ENCODE results near the gene BIRC3. TPM values are rescaled to one million over a fixed set of nuclear protein-coding genes. Genes with fewer than 3 reads are reported as not detected.

BIRC3 gene
- total RNA-seq, 5 donors from 2014 or later (not counting 1 experiment from before 2014, with no cell fraction given), result 82.6 to 114 (median 96.0) TPM

DNA sequence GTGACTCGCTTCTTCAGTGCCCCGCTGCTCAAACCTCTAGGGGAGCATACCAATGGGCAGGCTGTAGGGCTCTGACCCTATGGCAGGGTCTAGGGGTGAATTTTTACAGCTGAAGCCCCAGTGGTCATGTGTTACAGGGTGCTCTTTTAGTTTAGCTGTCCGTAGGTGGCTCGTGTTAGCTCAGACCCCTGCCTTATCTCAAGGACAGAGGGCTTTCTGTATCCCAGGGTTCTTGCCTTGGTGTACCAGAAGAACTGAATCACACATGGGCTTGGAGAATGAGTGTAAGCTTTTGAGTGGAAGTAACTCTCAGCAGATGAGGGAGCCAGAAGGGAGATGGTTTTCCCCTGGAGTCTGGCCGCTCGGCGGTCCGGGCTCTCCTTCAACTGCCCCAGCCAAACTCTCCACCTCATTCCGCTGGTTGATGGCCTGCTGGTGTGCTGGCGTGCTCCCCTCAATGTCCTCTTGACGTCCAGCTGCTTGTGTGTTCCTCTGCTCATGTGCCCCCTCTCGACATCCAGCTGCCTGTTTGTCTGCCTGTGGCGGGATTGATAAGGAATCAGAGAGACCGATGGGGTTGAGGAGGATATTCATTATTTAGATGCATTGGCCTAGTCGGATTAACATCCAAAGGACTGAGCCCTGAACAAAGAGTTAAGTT lies 67.3 kb downstream of the BIRC3 start:
- ChIA-PET CTCF (interaction anchor here in 1 of 2 donors (1.1 kb wide), 1 partner anchor 42 kb away, joined by 4 read pairs; no protein-coding TSS in a partner anchor), POLR2A (interaction anchor here in 1 of 2 donors (0.7 kb wide), 1 partner anchor 9 kb away, joined by 4 read pairs; no protein-coding TSS in a partner anchor)
- Histone ChIP-seq H3K4me3 (ENCODE audit: control insufficient read depth in 1 of 2, extremely low read depth in 1 of 2, low read length in 1 of 2) (no peak overlapping the region), H3K9me3 (no peaks in the 10 kb centered on the region), H3K4me1 (ENCODE audit: control insufficient read depth in 1 of 2, extremely low read depth in 1 of 2, insufficient read depth in 2 of 2, low read length in 2 of 2) (peaks cover 0 to 13% of the 10 kb centered on the region in 2 experiments), H3K36me3 (ENCODE audit: control insufficient read depth in 2 of 2, extremely low read depth in 1 of 2, insufficient read depth in 1 of 2, low read length in 1 of 2) (peaks cover 7 to 28% of the 10 kb centered on the region in 2 donors), H3K27me3 (replicated peaks in 1 of 2; ENCODE audit: control insufficient read depth in 2 of 2, extremely low read depth in 1 of 2, insufficient read depth in 2 of 2, low read length in 1 of 2) (no peaks in the 10 kb centered on the region), H3K27ac (ENCODE audit: low read length) (no peak overlapping the region)
- H3K4me3 Mint-ChIP-seq, result no peak overlapping the region
- 100% methylated on average over 4 of the region's 15 CpGs for WGBS (ENCODE audit: insufficient coverage)
- H3K4me1 Mint-ChIP-seq, result peaks cover 23 to 29% (median 28%) of the 10 kb centered on the region in 3 donors
- no peaks in the 10 kb centered on the region for H3K27me3 Mint-ChIP-seq
- H3K27ac Mint-ChIP-seq, result peak overlapping the region; percentile 56 to 71
- no peaks in the 10 kb centered on the region for H3K9me3 Mint-ChIP-seq
- no peak for DNase-seq
- peaks cover 75% of the 10 kb centered on the region for H3K36me3 Mint-ChIP-seq
- no peak for ATAC-seq (replicated peaks in 1 of 4)

DNA sequence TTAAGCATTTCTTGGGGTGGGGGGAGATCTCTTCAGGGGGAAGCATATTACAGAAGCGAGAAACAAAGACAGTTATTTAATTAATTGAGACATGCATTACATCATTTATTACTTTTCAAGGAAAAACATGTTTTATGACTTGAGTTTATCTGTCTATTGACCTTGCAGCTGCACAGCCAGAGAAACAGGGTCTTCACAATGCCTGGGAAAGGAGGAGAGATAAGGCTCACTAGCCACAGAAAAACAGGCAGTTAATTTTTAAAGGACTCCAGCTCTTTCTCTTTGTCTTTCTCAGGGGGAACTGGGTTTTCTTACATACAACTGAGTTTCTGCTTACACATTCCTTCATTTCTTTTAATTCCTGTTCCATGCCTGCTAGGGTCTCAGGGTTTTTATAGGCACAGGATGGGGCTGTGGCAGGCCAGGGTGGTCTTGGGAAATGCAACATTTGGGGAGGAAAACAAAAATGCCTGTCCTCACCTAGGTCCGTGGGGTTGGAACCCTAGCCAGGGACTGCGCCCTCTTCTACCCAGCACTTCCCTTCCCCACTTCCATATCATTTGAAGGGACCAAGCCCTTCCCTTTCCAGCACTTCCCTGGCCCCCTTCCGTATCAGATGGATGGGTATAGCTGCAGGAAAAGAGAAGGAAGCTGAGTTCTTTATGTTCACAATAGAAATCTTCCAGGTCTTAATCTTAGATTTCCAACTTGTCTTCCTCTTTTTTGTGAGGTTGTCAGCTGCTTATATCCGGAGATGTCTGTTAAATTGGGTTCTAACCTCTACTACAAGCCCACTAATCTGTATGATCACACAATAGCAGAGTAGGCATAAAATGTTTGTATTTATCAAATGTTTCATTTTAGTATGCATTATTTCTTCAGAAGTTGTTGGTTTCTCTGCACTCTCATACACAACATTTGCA lies 68.1 kb downstream of the BIRC3 start:
- POLR2A ChIA-PET, result interaction anchor here in 1 of 2 donors (1.1 kb wide), 1 partner anchor 37 kb away, joined by 4 read pairs; no protein-coding TSS in a partner anchor

GRCh38 chr11:102386136-102386734 lies 69.0 kb downstream of the BIRC3 start:
- ATAC-seq (replicated peaks in 1 of 4) (peak; percentile 29 to 61 (median 50)), DNase-seq (no peak)
- Mint-ChIP-seq H3K36me3 (peaks cover 67% of the 10 kb centered on the region), H3K4me3 (no peak overlapping the region), H3K27me3 (no peaks in the 10 kb centered on the region), H3K4me1 (peaks cover 30 to 39% (median 39%) of the 10 kb centered on the region in 3 donors), H3K27ac (peak overlapping the region; percentile 63 to 82), H3K9me3 (no peaks in the 10 kb centered on the region)
- Histone ChIP-seq H3K9me3 (no peaks in the 10 kb centered on the region), H3K27ac (ENCODE audit: low read length) (no peak overlapping the region), H3K4me1 (ENCODE audit: control insufficient read depth in 1 of 2, extremely low read depth in 1 of 2, insufficient read depth in 2 of 2, low read length in 2 of 2) (peaks cover 7 to 13% of the 10 kb centered on the region in 2 experiments), H3K36me3 (ENCODE audit: control insufficient read depth in 2 of 2, extremely low read depth in 1 of 2, insufficient read depth in 1 of 2, low read length in 1 of 2) (peaks cover 0 to 21% of the 10 kb centered on the region in 2 donors), H3K4me3 (ENCODE audit: control insufficient read depth in 1 of 2, extremely low read depth in 1 of 2, low read length in 1 of 2) (no peak overlapping the region), H3K27me3 (replicated peaks in 1 of 2; ENCODE audit: control insufficient read depth in 2 of 2, extremely low read depth in 1 of 2, insufficient read depth in 2 of 2, low read length in 1 of 2) (no peaks in the 10 kb centered on the region)
- CTCF ChIA-PET, result interaction anchor here in 1 of 2 donors (0.5 to 0.7 kb wide), 2 partner anchors 44 to 74 kb away, joined by 3 to 4 read pairs; no protein-coding TSS in a partner anchor
- POLR2A ChIA-PET, result interaction anchor here in 1 of 2 donors (1.1 kb wide), 1 partner anchor 36 kb away, joined by 4 read pairs; no protein-coding TSS in a partner anchor
- WGBS (ENCODE audit: insufficient coverage), result no CpG with 5 or more reads among the region's 2 CpGs

More for the DNA sequence above, 68.1 kb downstream of the BIRC3 start:
- DNase-seq (no peak), ATAC-seq (replicated peaks in 1 of 4) (no peak)
- CTCF ChIA-PET, result interaction anchor here in 1 of 2 donors (0.5 to 0.7 kb wide), 2 partner anchors 44 to 73 kb away, joined by 3 to 4 read pairs; no protein-coding TSS in a partner anchor
- Histone ChIP-seq H3K36me3 (ENCODE audit: control insufficient read depth in 2 of 2, extremely low read depth in 1 of 2, insufficient read depth in 1 of 2, low read length in 1 of 2) (peaks cover 7 to 21% of the 10 kb centered on the region in 2 donors), H3K4me3 (ENCODE audit: control insufficient read depth in 1 of 2, extremely low read depth in 1 of 2, low read length in 1 of 2) (no peak overlapping the region), H3K4me1 (ENCODE audit: control insufficient read depth in 1 of 2, extremely low read depth in 1 of 2, insufficient read depth in 2 of 2, low read length in 2 of 2) (peaks cover 0 to 13% of the 10 kb centered on the region in 2 experiments), H3K27ac (ENCODE audit: low read length) (no peak overlapping the region), H3K9me3 (no peaks in the 10 kb centered on the region), H3K27me3 (replicated peaks in 1 of 2; ENCODE audit: control insufficient read depth in 2 of 2, extremely low read depth in 1 of 2, insufficient read depth in 2 of 2, low read length in 1 of 2) (no peaks in the 10 kb centered on the region)
- Mint-ChIP-seq H3K9me3 (no peaks in the 10 kb centered on the region), H3K27ac (peak overlapping the region; percentile 56 to 71), H3K27me3 (no peaks in the 10 kb centered on the region), H3K36me3 (peaks cover 69% of the 10 kb centered on the region), H3K4me3 (no peak overlapping the region), H3K4me1 (peaks cover 24 to 33% (median 31%) of the 10 kb centered on the region in 3 donors)
- WGBS (ENCODE audit: insufficient coverage), result no CpG with 5 or more reads among the region's 5 CpGs

- H3K27ac Mint-ChIP-seq, result peak overlapping the region; percentile 63 to 82
- CTCF ChIA-PET, result interaction anchor here in 1 of 2 donors (0.7 kb wide), 1 partner anchor 99 kb away, joined by 6 read pairs; no protein-coding TSS in a partner anchor
- no peak for DNase-seq
- H3K36me3 Mint-ChIP-seq, result peaks cover 61% of the 10 kb centered on the region
- H3K4me3 Mint-ChIP-seq, result no peak overlapping the region
- WGBS (ENCODE audit: insufficient coverage), result no CpG with 5 or more reads among the region's 8 CpGs
- ATAC-seq (replicated peaks in 1 of 4), result no peak
- Histone ChIP-seq H3K36me3 (ENCODE audit: control insufficient read depth in 2 of 2, extremely low read depth in 1 of 2, insufficient read depth in 1 of 2, low read length in 1 of 2) (peaks cover 0 to 17% of the 10 kb centered on the region in 2 donors), H3K27ac (ENCODE audit: low read length) (no peak overlapping the region), H3K4me1 (ENCODE audit: control insufficient read depth in 1 of 2, extremely low read depth in 1 of 2, insufficient read depth in 2 of 2, low read length in 2 of 2) (peaks cover 12 to 13% of the 10 kb centered on the region in 2 experiments), H3K9me3 (no peaks in the 10 kb centered on the region), H3K4me3 (ENCODE audit: control insufficient read depth in 1 of 2, extremely low read depth in 1 of 2, low read length in 1 of 2) (no peak overlapping the region), H3K27me3 (replicated peaks in 1 of 2; ENCODE audit: control insufficient read depth in 2 of 2, extremely low read depth in 1 of 2, insufficient read depth in 2 of 2, low read length in 1 of 2) (no peaks in the 10 kb centered on the region)
- no peaks in the 10 kb centered on the region for H3K9me3 Mint-ChIP-seq
- POLR2A ChIA-PET, result interaction anchor here in 1 of 2 donors (0.6 kb wide), 1 partner anchor 97 kb away, joined by 3 read pairs; no protein-coding TSS in a partner anchor
- H3K27me3 Mint-ChIP-seq, result no peaks in the 10 kb centered on the region
- peaks cover 30 to 45% (median 40%) of the 10 kb centered on the region in 3 donors for H3K4me1 Mint-ChIP-seq
These were observed 69.9 kb downstream of the BIRC3 start for GRCh38 chr11:102387043-102387781.
